Measurements from ENCODE around the gene CDCA4. TPM values are rescaled to one million over a fixed set of nuclear protein-coding genes. Genes with fewer than 3 reads are reported as not detected.

CDCA4 gene
- total RNA-seq, 2 experiments from 2014 or later: 17.7 to 18.8 TPM

DNA sequence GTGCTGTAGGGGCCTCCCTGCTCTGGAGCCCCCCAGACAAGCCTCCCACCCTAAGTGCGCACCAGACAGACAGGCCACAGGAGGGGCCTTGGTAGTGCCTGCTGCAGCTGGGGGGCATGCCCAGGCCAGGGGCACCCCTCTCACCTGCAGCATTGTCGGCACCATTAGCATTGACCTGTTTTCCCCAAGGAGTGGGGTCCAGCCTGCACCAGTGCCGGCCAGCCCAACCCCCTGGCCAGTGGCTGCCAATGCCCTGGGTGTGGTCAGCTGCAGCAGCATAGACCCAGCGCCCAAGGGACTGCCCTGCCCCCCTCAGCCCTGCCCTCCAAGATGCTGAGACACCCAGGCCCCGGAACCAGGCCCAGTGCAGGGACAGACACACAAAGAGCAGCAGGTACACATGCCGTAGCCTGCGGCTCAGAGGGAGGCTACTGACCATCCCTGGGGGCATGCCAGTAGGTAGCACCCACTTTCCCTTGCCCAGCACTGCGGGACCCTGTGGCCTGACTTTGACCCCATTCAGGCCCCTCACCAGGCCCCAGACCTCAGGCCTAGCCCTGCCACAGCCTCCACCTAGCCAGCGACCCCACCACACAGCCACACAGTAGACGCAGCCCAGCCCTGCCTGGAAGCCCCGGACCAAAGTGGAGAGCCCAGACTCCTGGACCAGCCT is 43.7 kb downstream of the CDCA4 start:
- ChIA-PET POLR2A (no interaction called here), CTCF (interaction anchor here (2.0 to 3.5 kb wide), 2 partner anchors 68 to 110 kb away, joined by 7 to 33 read pairs; no protein-coding TSS in a partner anchor)
- Histone ChIP-seq H3K27me3 (ENCODE audit: control insufficient read depth in 1 of 2, insufficient read depth in 2 of 2, low read length in 2 of 2) (peaks cover 25 to 29% of the 10 kb centered on the region in 2 experiments), H3K9me3 (ENCODE audit: control insufficient read depth in 1 of 2, insufficient read depth in 1 of 2, low read length in 2 of 2) (peaks cover 0 to 11% of the 10 kb centered on the region in 2 experiments), H3K4me1 (ENCODE audit: insufficient read depth, low read length) (peaks cover 23% of the 10 kb centered on the region), H3K36me3 (ENCODE audit: insufficient read depth, low read length) (no peaks in the 10 kb centered on the region), H3K4me3 (ENCODE audit: low read length) (no peak overlapping the region), H3K27ac (ENCODE audit: low read depth in 1 of 2, low read length in 2 of 2) (no peak overlapping the region)
- Mint-ChIP-seq H3K27me3 (peaks cover 36% of the 10 kb centered on the region), H3K9me3 (no peaks in the 10 kb centered on the region), H3K27ac (no peak overlapping the region), H3K36me3 (ENCODE audit: low read depth) (no peaks in the 10 kb centered on the region), H3K4me3 (peak overlapping the region; percentile 79), H3K4me1 (ENCODE audit: low read depth) (peaks cover 5% of the 10 kb centered on the region)
- intact Hi-C loops (cut with DNase I, micrococcal nuclease): loop anchor here in 1 of 2 experiments (2.0 kb wide), 2 partner anchors 110 to 376 kb away; no protein-coding TSS in a partner anchor
- TF ChIP-seq CTCF (IDR thresholded peaks at IDR 0.05): no peak
- DNase-seq (no peak), ATAC-seq (ENCODE audit: poor library complexity) (no peak)

DNA sequence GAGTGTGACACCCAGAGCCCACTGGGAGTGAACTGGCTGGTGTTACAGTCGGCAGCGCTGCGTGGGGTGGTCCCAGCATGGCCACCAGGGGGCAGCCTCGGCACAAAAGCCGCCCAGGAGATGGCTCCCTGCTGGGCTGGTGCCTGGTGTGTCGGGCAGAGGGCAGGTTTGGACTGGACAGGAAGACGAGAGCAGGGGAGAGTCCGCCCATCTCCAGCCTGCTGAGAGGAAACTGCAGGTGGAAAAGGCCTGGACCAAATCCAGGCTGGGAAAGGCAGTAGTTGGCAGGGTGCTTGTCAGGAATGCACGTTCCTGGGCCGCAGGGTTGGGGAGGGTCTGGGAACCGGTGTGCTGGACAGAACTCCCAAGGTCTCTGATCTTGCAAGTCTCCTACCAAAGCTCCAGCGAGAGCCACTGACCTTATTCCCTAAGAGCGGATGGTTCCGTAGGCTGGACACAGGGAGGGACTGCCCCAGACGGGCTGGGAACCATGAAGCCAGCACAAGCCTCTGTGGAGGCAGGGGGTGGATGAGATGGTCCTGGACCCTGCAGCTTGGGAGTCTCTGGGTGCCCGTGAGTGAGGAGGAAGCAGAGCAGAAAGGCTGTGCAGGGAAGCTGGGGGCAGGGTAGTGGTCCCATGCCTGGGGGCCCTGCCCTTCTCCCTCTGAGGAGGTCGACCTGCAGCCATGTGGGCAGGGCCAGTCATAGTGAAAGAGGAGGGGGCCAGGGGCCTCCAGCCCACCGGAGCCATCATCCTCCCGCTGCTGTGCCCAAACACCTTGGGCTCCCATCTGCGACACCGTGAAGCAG is 44.5 kb downstream of the CDCA4 start:
- no peak overlapping the region for H3K27ac Mint-ChIP-seq
- peak; percentile 76 to 92 (median 85) for DNase-seq
- Histone ChIP-seq H3K9me3 (ENCODE audit: control insufficient read depth in 1 of 2, insufficient read depth in 1 of 2, low read length in 2 of 2) (peaks cover 0 to 11% of the 10 kb centered on the region in 2 experiments), H3K4me1 (ENCODE audit: insufficient read depth, low read length) (peaks cover 23% of the 10 kb centered on the region), H3K36me3 (ENCODE audit: insufficient read depth, low read length) (no peaks in the 10 kb centered on the region), H3K27me3 (ENCODE audit: control insufficient read depth in 1 of 2, insufficient read depth in 2 of 2, low read length in 2 of 2) (peaks cover 25 to 29% of the 10 kb centered on the region in 2 experiments), H3K4me3 (ENCODE audit: low read length) (no peak overlapping the region), H3K27ac (ENCODE audit: low read depth in 1 of 2, low read length in 2 of 2) (no peak overlapping the region)
- peak; percentile 79 for ATAC-seq (ENCODE audit: poor library complexity)
- POLR2A ChIA-PET: interaction anchor here (1.4 kb wide), 1 partner anchor 71 kb away, joined by 4 read pairs; no protein-coding TSS in a partner anchor
- peaks cover 5% of the 10 kb centered on the region for H3K4me1 Mint-ChIP-seq (ENCODE audit: low read depth)
- intact Hi-C loops (cut with DNase I, micrococcal nuclease): loop anchor here (1.0 to 2.0 kb wide), 4 partner anchors 69 to 376 kb away; no protein-coding TSS in a partner anchor
- CTCF ChIA-PET: interaction anchor here (0.9 to 3.5 kb wide), 5 partner anchors 58 to 111 kb away, joined by 3 to 33 read pairs (median 3); no protein-coding TSS in a partner anchor
- peak overlapping the region; percentile 90 for H3K4me3 Mint-ChIP-seq
- H3K27me3 Mint-ChIP-seq: peaks cover 36% of the 10 kb centered on the region
- no peaks in the 10 kb centered on the region for H3K36me3 Mint-ChIP-seq (ENCODE audit: low read depth)
- peak; percentile 89 for TF ChIP-seq CTCF (IDR thresholded peaks at IDR 0.05)
- no peaks in the 10 kb centered on the region for H3K9me3 Mint-ChIP-seq

DNA sequence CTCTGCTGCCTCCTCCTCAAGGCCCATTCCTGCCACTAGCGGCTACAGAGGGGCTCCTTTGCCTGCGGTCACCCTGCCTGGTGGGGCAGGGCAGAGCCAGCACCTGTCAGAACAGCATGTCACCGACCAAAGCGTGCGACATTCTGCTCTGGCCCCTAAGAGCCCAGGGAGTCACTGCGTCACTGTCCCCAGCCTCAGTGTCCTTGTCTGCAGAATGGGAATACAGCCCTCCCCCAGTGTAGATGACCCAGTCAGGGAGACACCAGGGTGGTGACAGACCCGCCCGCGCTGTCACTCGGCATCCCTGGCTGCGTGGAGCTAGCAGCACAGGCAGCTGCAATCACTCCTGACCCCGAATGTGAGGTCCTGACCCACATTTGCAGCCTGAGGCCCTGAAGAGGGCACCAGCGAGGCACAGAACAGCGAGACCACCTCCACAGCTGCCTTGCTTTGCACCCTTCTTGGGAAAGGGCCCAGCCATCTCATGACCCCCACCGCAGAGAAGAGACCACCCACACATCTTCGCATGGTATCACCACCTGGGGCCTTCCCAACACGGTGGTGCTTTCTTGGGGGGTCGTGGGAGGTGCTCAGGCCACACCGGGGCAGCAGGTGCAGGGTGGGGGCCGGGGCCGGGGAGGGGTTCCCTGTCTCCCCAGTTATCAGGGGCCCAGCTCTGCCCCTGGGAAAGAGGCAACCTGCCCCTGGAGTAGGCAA is 45.2 kb downstream of the CDCA4 start:
- H3K4me3 ChIP-seq (ENCODE audit: low read length): no peak overlapping the region
- H3K4me1 ChIP-seq (ENCODE audit: insufficient read depth, low read length): peaks cover 23% of the 10 kb centered on the region
- no peaks in the 10 kb centered on the region for H3K9me3 Mint-ChIP-seq
- no peaks in the 10 kb centered on the region for H3K36me3 ChIP-seq (ENCODE audit: insufficient read depth, low read length)
- H3K36me3 Mint-ChIP-seq (ENCODE audit: low read depth): no peaks in the 10 kb centered on the region
- intact Hi-C loops (cut with DNase I, micrococcal nuclease): loop anchor here (1.0 to 2.0 kb wide), 4 partner anchors 70 to 377 kb away; no protein-coding TSS in a partner anchor
- no peak overlapping the region for H3K27ac Mint-ChIP-seq
- peaks cover 5% of the 10 kb centered on the region for H3K4me1 Mint-ChIP-seq (ENCODE audit: low read depth)
- ATAC-seq (ENCODE audit: poor library complexity) (no peak), DNase-seq (peak in 4 of 14 experiments; percentile 9 to 58 (median 42))
- ChIA-PET CTCF (interaction anchor here (0.9 to 3.5 kb wide), 6 partner anchors 58 to 111 kb away, joined by 3 to 33 read pairs (median 3); no protein-coding TSS in a partner anchor), POLR2A (interaction anchor here (1.1 to 1.9 kb wide), 3 partner anchors 69 to 89 kb away, joined by 3 to 7 read pairs (median 4); partner anchors contain the start of gene GPR132)
- TF ChIP-seq CTCF (IDR thresholded peaks at IDR 0.05): no peak
- peaks cover 25 to 29% of the 10 kb centered on the region in 2 experiments for H3K27me3 ChIP-seq (ENCODE audit: control insufficient read depth in 1 of 2, insufficient read depth in 2 of 2, low read length in 2 of 2)
- peaks cover 0 to 11% of the 10 kb centered on the region in 2 experiments for H3K9me3 ChIP-seq (ENCODE audit: control insufficient read depth in 1 of 2, insufficient read depth in 1 of 2, low read length in 2 of 2)
- no peak overlapping the region for H3K27ac ChIP-seq (ENCODE audit: low read depth in 1 of 2, low read length in 2 of 2)
- peaks cover 36% of the 10 kb centered on the region for H3K27me3 Mint-ChIP-seq
- no peak overlapping the region for H3K4me3 Mint-ChIP-seq
